A549 (cell line): ENCODE results near the gene TBC1D22A.

Source experiments
- BHLHE40 ChIP-seq: IDR thresholded peaks from 2 replicates; pipeline ENCODE4 v1.6.1; 2012; ENCODE audit warnings: low read depth, low read length, inconsistent platforms
- CTCF ChIP-seq: fragments of >200 bp; sonication (Bioruptor Twin); formaldehyde crosslinking; IDR thresholded peaks from 3 replicates; pipeline ENCODE4 v1.5.1; 2016
- EP300 ChIP-seq, 2 experiments: fragments of >200 bp; sonication (Bioruptor Twin); formaldehyde crosslinking; IDR thresholded peaks; 2 replicates in 1 of 2; 3 replicates in 1 of 2; pipeline ENCODE4 v1.6.1; 2016 to 2017
- ESRRA ChIP-seq: fragments of 150-350 bp; IDR thresholded peaks from 2 replicates; pipeline ENCODE4 v1.6.1; 2014; ENCODE audit warnings: mild to moderate bottlenecking, low read length, borderline replicate concordance
- POLR2A ChIP-seq: IDR thresholded peaks from 2 replicates; pipeline ENCODE4 v1.6.1; 2012; ENCODE audit warnings: mild to moderate bottlenecking, low read length
- POLR2AphosphoS2 ChIP-seq: conservative IDR thresholded peaks from 2 replicates; pipeline ENCODE4 v1.6.1; 2012; ENCODE audit warnings: low read length, improper control_type of control experiment, inconsistent platforms
- RCOR1 ChIP-seq: fragments of 150-350 bp; IDR thresholded peaks from 2 replicates; pipeline ENCODE4 v1.6.1; 2014; ENCODE audit warnings: antibody characterized with exemption, low read length, low read depth
- RNF2 ChIP-seq: fragments of 200-600 bp; sonication (generic); IDR thresholded peaks from 2 replicates; pipeline ENCODE4 v1.6.1; 2016; ENCODE audit warnings: low read depth, mild to moderate bottlenecking, antibody characterized with exemption, moderate library complexity, borderline replicate concordance
- TP53 ChIP-seq: fragments of 250-450 bp; sonication (Bioruptor Pico); IDR thresholded peaks from 2 replicates; pipeline ENCODE4 v1.5.0; 2021; ENCODE audit warnings: mild to moderate bottlenecking, moderate library complexity
- TF ChIP-seq, protein P1 (sequence below): IDR thresholded peaks from 2 replicates; pipeline ENCODE4 v1.6.1; 2012; ENCODE audit warnings: low read depth, borderline replicate concordance

GRCh38 chr22:46993633-46994032 lies 231.2 kb downstream of the TBC1D22A start:
- TF ChIP-seq TP53 (CRISPR knock-in tag) (no peak), RNF2 (no peak), EP300 (IDR thresholded peaks at IDR 0.05) (no peak), POLR2A (no peak), CTCF (no peak), ESRRA (no peak), POLR2AphosphoS2 (no peak), RCOR1 (no peak), BHLHE40 (no peak)
- TF ChIP-seq, protein P1, sequence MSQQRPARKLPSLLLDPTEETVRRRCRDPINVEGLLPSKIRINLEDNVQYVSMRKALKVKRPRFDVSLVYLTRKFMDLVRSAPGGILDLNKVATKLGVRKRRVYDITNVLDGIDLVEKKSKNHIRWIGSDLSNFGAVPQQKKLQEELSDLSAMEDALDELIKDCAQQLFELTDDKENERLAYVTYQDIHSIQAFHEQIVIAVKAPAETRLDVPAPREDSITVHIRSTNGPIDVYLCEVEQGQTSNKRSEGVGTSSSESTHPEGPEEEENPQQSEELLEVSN: no peak
